Measurements from ENCODE around the gene TRIM9.

Gene TRIM9

DNA sequence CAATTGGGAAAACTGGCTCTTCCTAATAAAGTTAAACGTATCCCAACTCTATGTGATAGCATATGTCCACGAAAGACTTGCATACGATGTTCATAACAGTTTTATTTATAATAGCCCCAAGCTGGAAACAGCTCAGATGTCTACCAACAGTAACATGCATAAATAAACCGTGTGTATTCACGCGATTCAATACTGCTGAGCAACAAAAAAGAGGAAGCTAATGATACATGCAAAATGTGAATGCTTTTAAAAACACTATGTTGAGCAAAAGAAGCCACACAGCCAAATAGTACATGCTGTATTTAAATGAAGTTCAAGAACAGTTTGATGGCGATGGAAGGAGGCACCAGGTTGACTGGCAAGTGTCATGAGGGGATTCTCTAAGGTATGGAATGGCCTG is 55.7 kb downstream of the TRIM9 start:
- Histone ChIP-seq H3K9ac (no peak overlapping the region), H3K27me3 (no peaks in the 10 kb centered on the region), H3K4me2 (no peak overlapping the region), H3K4me3 (no peak overlapping the region), H3K9me3 (no peaks in the 10 kb centered on the region), H3K36me3 (no peaks in the 10 kb centered on the region), H3K4me1 (no peaks in the 10 kb centered on the region; the same call in 1 of the 2 replicates), H3K27ac (no peak overlapping the region), H4K20me1 (no peaks in the 10 kb centered on the region)
- TF ChIP-seq Cebpa-rat (IDR thresholded peaks at IDR 0.05), result no peak

- Histone ChIP-seq H3K4me1 (no peaks in the 10 kb centered on the region; the same call in 1 of the 2 replicates), H3K4me3 (no peak overlapping the region), H3K27me3 (no peaks in the 10 kb centered on the region), H3K36me3 (no peaks in the 10 kb centered on the region), H4K20me1 (no peaks in the 10 kb centered on the region), H3K4me2 (no peak overlapping the region), H3K27ac (no peak overlapping the region), H3K9ac (no peak overlapping the region), H3K9me3 (no peaks in the 10 kb centered on the region)
- no peak for TF ChIP-seq Cebpa-rat (IDR thresholded peaks at IDR 0.05)
These were observed 59.2 kb downstream of the TRIM9 start for GRCh38 chr14:51035611-51036192.

DNA sequence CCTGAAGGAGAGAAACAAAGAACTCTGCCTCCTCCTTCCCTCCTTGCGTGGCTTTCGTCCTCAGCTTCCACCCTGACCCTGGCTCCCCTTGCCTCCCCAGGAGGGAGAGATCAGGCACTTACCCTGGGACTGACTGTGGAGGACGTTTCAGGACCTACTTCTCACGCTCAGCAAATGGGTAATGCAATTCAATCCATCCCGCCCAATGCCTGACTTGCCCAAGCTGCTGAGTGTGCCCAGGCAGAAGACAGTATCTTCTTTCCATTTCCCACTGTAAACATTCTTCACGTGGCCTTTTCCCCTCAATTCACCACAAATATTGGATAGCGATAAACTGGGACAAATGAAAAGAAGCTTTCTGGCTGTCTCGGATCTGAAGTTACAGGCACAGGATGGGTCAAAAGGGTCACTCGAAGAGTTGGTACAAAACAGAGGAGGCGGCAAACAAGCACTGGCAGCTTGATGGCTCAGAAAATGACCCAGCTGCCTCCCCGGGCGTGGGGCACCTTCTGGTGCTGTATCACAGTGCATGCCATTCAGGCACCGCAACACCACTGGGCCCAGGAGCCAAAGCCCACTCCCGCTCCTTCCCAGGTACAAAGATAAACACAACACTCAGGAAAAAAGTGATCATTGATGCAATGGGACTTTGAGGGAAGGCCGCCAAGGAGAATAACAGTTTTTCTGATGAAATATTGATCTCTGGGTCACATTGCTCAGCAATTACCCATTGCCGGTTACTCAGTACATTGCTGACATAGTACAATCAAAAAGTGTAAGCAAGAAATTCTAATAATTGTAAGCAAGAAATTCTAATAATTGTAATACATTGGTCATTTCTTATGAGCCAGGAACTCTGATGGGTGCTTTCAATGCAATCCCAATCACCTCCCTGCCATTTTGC is 65.8 kb downstream of the TRIM9 start:
- H3K36me3 ChIP-seq, result no peaks in the 10 kb centered on the region
- no peaks in the 10 kb centered on the region for H4K20me1 ChIP-seq
- H3K4me2 ChIP-seq, result no peak overlapping the region
- H3K27me3 ChIP-seq, result no peaks in the 10 kb centered on the region
- TF ChIP-seq Cebpa-rat (IDR thresholded peaks at IDR 0.05), result no peak
- H3K4me3 ChIP-seq, result no peak overlapping the region
- no peak overlapping the region for H3K9ac ChIP-seq
- no peaks in the 10 kb centered on the region for H3K9me3 ChIP-seq
- H3K27ac ChIP-seq, result no peak overlapping the region
- peaks cover 4% of the 10 kb centered on the region; the same call in 1 of the 2 replicates for H3K4me1 ChIP-seq

- H3K36me3 ChIP-seq, result no peaks in the 10 kb centered on the region
- H3K27me3 ChIP-seq, result no peaks in the 10 kb centered on the region
- peaks cover 4% of the 10 kb centered on the region; the same call in 1 of the 2 replicates for H3K4me1 ChIP-seq
- no peaks in the 10 kb centered on the region for H3K9me3 ChIP-seq
- no peak overlapping the region for H3K27ac ChIP-seq
- no peaks in the 10 kb centered on the region for H4K20me1 ChIP-seq
- H3K4me3 ChIP-seq, result no peak overlapping the region
- H3K4me2 ChIP-seq, result no peak overlapping the region
- no peak for TF ChIP-seq Cebpa-rat (IDR thresholded peaks at IDR 0.05)
- H3K9ac ChIP-seq, result no peak overlapping the region
These were observed 66.5 kb downstream of the TRIM9 start for GRCh38 chr14:51028361-51028760.

DNA sequence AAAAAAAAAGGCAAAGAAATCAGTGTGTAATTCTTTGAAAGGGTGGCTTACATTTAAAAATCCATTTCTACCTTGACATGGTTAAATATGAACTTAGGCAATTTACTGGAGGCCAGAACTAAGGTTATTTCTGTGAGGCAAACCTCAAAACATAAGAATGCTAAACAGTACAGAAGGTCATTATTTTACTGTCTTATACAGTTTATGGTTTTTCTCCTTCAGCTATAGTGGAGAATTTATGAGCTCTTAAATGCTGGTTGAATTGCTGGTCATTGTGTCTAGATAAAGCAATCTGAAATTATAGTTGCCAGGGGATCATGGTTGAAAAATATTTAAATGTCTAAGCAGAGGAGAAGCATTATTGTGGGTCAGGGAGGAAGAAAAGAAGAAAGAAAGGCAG is 70.5 kb downstream of the TRIM9 start:
- Histone ChIP-seq H3K9ac (no peak overlapping the region), H4K20me1 (no peaks in the 10 kb centered on the region), H3K4me2 (no peak overlapping the region), H3K36me3 (no peaks in the 10 kb centered on the region; the same call in 1 of the 2 replicates), H3K27ac (no peak overlapping the region), H3K9me3 (0 out of 2 replicates have a peak, but pooled peaks cover 6% of the 10 kb centered on the region), H3K27me3 (no peaks in the 10 kb centered on the region), H3K4me1 (peaks cover 28% of the 10 kb centered on the region), H3K4me3 (no peak overlapping the region)
- TF ChIP-seq Cebpa-rat (IDR thresholded peaks at IDR 0.05), result no peak

DNA sequence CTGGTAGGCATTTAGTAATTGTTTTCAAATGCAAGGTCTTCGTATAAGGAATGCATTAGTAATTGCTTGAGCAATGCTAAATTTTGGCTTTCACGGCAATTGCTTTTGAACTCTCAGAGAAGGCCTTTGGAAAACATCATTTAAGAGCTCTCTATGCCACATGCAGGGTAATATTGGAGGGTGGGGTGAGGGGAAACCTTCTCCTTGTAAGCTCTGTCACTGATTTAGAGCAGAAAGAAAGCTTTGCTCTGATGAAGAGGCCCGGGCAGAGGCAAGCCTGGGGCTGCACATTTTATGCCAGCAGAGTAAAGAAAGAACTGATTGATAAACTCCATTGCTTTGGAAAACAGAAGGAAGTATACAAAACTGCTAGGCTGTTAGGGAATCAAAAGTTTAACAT is 70.9 kb downstream of the TRIM9 start:
- Histone ChIP-seq H3K9ac (no peak overlapping the region), H4K20me1 (no peaks in the 10 kb centered on the region), H3K27me3 (no peaks in the 10 kb centered on the region), H3K9me3 (0 out of 2 replicates have a peak, but pooled peaks cover 6% of the 10 kb centered on the region), H3K4me2 (no peak overlapping the region), H3K4me1 (peaks cover 32% of the 10 kb centered on the region), H3K36me3 (no peaks in the 10 kb centered on the region; the same call in 1 of the 2 replicates), H3K4me3 (no peak overlapping the region), H3K27ac (no peak overlapping the region)
- no peak for TF ChIP-seq Cebpa-rat (IDR thresholded peaks at IDR 0.05)

GRCh38 chr14:51022769-51023168 is 72.1 kb downstream of the TRIM9 start:
- Histone ChIP-seq H3K9me3 (0 out of 2 replicates have a peak, but pooled peaks cover 6% of the 10 kb centered on the region), H4K20me1 (no peaks in the 10 kb centered on the region), H3K27me3 (no peaks in the 10 kb centered on the region), H3K9ac (no peak overlapping the region), H3K4me1 (peaks cover 44% of the 10 kb centered on the region), H3K27ac (no peak overlapping the region), H3K36me3 (no peaks in the 10 kb centered on the region; the same call in 1 of the 2 replicates), H3K4me3 (no peak overlapping the region), H3K4me2 (no peak overlapping the region)
- no peak for TF ChIP-seq Cebpa-rat (IDR thresholded peaks at IDR 0.05)

DNA sequence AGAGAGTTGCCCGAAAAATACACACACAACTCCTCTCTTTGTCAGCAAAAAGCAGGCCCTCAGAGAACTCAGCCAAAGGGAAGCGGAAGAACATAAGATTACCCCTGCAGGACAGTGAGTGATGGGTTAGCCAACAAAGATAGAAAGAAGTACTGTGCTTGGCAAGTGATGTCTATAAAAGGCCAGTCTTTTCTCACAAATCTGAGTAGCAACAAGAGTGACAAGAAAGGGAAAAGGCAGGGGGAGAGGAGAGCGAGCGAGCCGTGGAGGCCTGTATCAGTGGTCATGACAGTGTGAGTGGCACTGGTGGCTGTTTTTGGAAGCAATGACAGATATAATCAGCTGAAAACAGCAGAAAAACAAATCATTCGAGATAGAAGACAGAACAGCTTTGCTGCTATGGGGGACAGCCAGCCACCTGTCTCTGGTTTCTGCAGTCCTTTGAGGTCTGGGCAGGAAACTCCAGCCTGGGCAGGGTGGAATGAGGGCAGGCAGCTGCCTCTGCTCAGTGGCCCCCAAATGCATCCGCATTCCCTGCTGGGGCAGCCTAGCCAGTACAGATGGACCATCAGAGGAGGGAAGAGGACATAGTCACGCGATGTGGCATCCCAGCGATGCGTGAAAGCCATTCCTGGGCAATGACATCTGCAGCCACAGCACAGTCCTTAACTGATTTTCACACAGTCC is 74.7 kb downstream of the TRIM9 start:
- Histone ChIP-seq H3K9ac (peak overlapping the region; percentile 8; the same call in 1 of the 2 replicates), H4K20me1 (no peaks in the 10 kb centered on the region), H3K9me3 (0 out of 2 replicates have a peak, but pooled peaks cover 6% of the 10 kb centered on the region), H3K4me1 (peaks cover 44% of the 10 kb centered on the region), H3K27ac (peak overlapping the region; percentile 71), H3K27me3 (no peaks in the 10 kb centered on the region), H3K4me2 (peak overlapping the region; percentile 77), H3K4me3 (no peak overlapping the region), H3K36me3 (no peaks in the 10 kb centered on the region; the same call in 1 of the 2 replicates)
- no peak for TF ChIP-seq Cebpa-rat (IDR thresholded peaks at IDR 0.05)

GRCh38 chr14:51019089-51019488 is 75.8 kb downstream of the TRIM9 start:
- H3K9me3 ChIP-seq, result 0 out of 2 replicates have a peak, but pooled peaks cover 6% of the 10 kb centered on the region
- peak overlapping the region; percentile 77 for H3K4me2 ChIP-seq
- H4K20me1 ChIP-seq, result no peaks in the 10 kb centered on the region
- H3K4me1 ChIP-seq, result peaks cover 40% of the 10 kb centered on the region
- no peak overlapping the region for H3K27ac ChIP-seq
- H3K27me3 ChIP-seq, result no peaks in the 10 kb centered on the region
- no peaks in the 10 kb centered on the region; the same call in 1 of the 2 replicates for H3K36me3 ChIP-seq
- TF ChIP-seq Cebpa-rat (IDR thresholded peaks at IDR 0.05), result no peak
- no peak overlapping the region for H3K4me3 ChIP-seq
- H3K9ac ChIP-seq, result no peak overlapping the region

All from BLaER1 (cell line).